H1 (cell line): ENCODE measurements around the gene RNF41. TPM values are rescaled to one million over a fixed set of nuclear protein-coding genes. Genes with fewer than 3 reads are reported as not detected.

Source experiments
- CTCF ChIA-PET: fragments of 300-600 bp; sonication (Branson Sonifier 250); formaldehyde crosslinking; loops from one replicate; lab custom pipeline; 2021; ENCODE audit not compliant: partially characterized antibody; lab: Charles Lee
- POLR2A ChIA-PET: fragments of 300-600 bp; sonication (Branson Sonifier 250); formaldehyde crosslinking; loops from one replicate; lab custom pipeline; 2021; ENCODE audit warnings: inconsistent platforms; ENCODE audit not compliant: partially characterized antibody; lab: Charles Lee
- DNase-seq, 2 experiments: peaks; one replicate each; pipeline versions ENCODE4 v3.0.0 to v3.0.0-alpha.2; 2010 to 2022; ENCODE audit warnings: low spot score in 2 of 2, low read depth in 1 of 2, mixed read lengths in 1 of 2
- FAIRE-seq: peaks from 2 replicates; lab custom pipeline; 2011; peaks lifted over from hg19 to GRCh38; lab: Jason Lieb, UNC
- H2AFZ ChIP-seq: 2 replicates; pipeline ENCODE4 v1.8.1; 2012; ENCODE audit warnings: low read length, inconsistent platforms
- H2AK5ac ChIP-seq: 2 replicates; pipeline ENCODE4 v1.6.1; 2013; ENCODE audit warnings: low read depth, low read length
- H2BK120ac ChIP-seq: replicated peaks from 2 replicates; pipeline ENCODE3; 2013; ENCODE audit warnings: low read depth, low read length, inconsistent platforms
- H2BK12ac ChIP-seq: 2 replicates; pipeline ENCODE4 v1.6.1; 2013; ENCODE audit warnings: low read depth, low read length
- H2BK15ac ChIP-seq: 2 replicates; pipeline ENCODE4 v1.6.1; 2013; ENCODE audit warnings: low read length
- H2BK20ac ChIP-seq: 2 replicates; pipeline ENCODE4 v1.6.1; 2013; ENCODE audit warnings: low read length
- H2BK5ac ChIP-seq: 2 replicates; pipeline ENCODE4 v1.6.1; 2013; ENCODE audit warnings: low read depth, low read length
- H3K14ac ChIP-seq: 2 replicates; pipeline ENCODE4 v1.6.1; 2013; ENCODE audit warnings: inconsistent platforms; ENCODE audit not compliant: insufficient read length
- H3K18ac ChIP-seq: 2 replicates; pipeline ENCODE4 v1.6.1; 2013; ENCODE audit warnings: low read length; ENCODE audit errors: extremely low read depth
- H3K23ac ChIP-seq: 2 replicates; pipeline ENCODE4 v1.6.1; 2013; ENCODE audit warnings: inconsistent platforms; ENCODE audit not compliant: insufficient read length
- H3K23me2 ChIP-seq: 2 replicates; pipeline ENCODE4 v1.6.1; 2013; ENCODE audit warnings: low read depth, low read length
- H3K27ac ChIP-seq: 2 replicates; pipeline ENCODE4 v1.6.1; 2011; ENCODE audit warnings: low read depth, low read length, inconsistent platforms
- H3K27me3 ChIP-seq, 4 experiments: replicated peaks in 1 of 4; 1 replicate in 1 of 4; 2 replicates in 3 of 4; pipeline versions ENCODE4 v1.6.1 to v1.8.1; 2011 to 2013; ENCODE audit warnings: low read length in 3 of 4, mild to moderate bottlenecking in 3 of 4, inconsistent platforms in 2 of 4, mixed read lengths in 2 of 4, moderate library complexity in 1 of 4; ENCODE audit not compliant: control insufficient read depth in 3 of 4, insufficient read depth in 3 of 4; ENCODE audit errors: extremely low read depth in 1 of 4
- H3K36me3 ChIP-seq, 4 experiments: 2 replicates each; pipeline versions ENCODE4 v1.6.1 to v1.8.1; 2011 to 2013; ENCODE audit warnings: mild to moderate bottlenecking in 4 of 4, low read length in 3 of 4, moderate library complexity in 2 of 4, control low read depth in 1 of 4, inconsistent platforms in 1 of 4; ENCODE audit not compliant: insufficient read depth in 4 of 4, control insufficient read depth in 2 of 4
- H3K4ac ChIP-seq: replicated peaks from 2 replicates; pipeline ENCODE3; 2013; ENCODE audit warnings: low read length, low read depth, mixed read lengths, inconsistent platforms; ENCODE audit not compliant: insufficient read length
- H3K4me1 ChIP-seq, 4 experiments: replicated peaks in 1 of 4; 1 replicate in 1 of 4; 2 replicates in 3 of 4; pipeline versions ENCODE4 v1.6.1 to v1.8.1; 2011 to 2013; ENCODE audit warnings: low read length in 3 of 4, inconsistent platforms in 2 of 4, mixed read lengths in 1 of 4; ENCODE audit not compliant: insufficient read depth in 4 of 4, control insufficient read depth in 3 of 4
- H3K4me2 ChIP-seq, 2 experiments: 2 replicates each; pipeline versions ENCODE4 v1.6.1 to v1.8.1; 2011 to 2013; ENCODE audit warnings: low read depth in 2 of 2, low read length in 2 of 2, control low read depth in 1 of 2, inconsistent platforms in 1 of 2, mild to moderate bottlenecking in 1 of 2; ENCODE audit not compliant: insufficient read depth in 1 of 2
- H3K4me3 ChIP-seq, 4 experiments: fragments of 200-600, 300-600 bp in 1 of 4; sonication (generic), shearing (Covaris generic), sonication (Bioruptor Twin) in 1 of 4; 2 replicates each; pipeline versions ENCODE4 v1.5.1 to v1.8.1; 2011 to 2016; ENCODE audit warnings: low read length in 4 of 4, low read depth in 3 of 4, control low read depth in 2 of 4, inconsistent platforms in 2 of 4, mild to moderate bottlenecking in 2 of 4, mixed read lengths in 1 of 4, moderate library complexity in 1 of 4; ENCODE audit not compliant: insufficient read depth in 2 of 4; ENCODE audit errors: extremely low read depth in 1 of 4
- H3K56ac ChIP-seq: replicated peaks from 2 replicates; pipeline ENCODE3; 2013; ENCODE audit warnings: low read depth, mild to moderate bottlenecking, mixed read lengths, low read length, inconsistent platforms; ENCODE audit not compliant: insufficient read length
- H3K79me1 ChIP-seq: 2 replicates; pipeline ENCODE4 v1.6.1; 2013; ENCODE audit warnings: low read depth, low read length, control low read depth
- H3K79me2 ChIP-seq, 2 experiments: 2 replicates each; pipeline versions ENCODE4 v1.6.1 to v1.8.1; 2012 to 2013; ENCODE audit warnings: low read length in 2 of 2, mild to moderate bottlenecking in 2 of 2, inconsistent platforms in 1 of 2; ENCODE audit not compliant: insufficient read depth in 2 of 2, control insufficient read depth in 1 of 2
- H3K9ac ChIP-seq, 4 experiments: replicated peaks in 1 of 4; 1 replicate in 1 of 4; 2 replicates in 3 of 4; pipeline versions ENCODE4 v1.6.1 to v1.8.1; 2011 to 2013; ENCODE audit warnings: low read depth in 3 of 4, low read length in 3 of 4, control low read depth in 2 of 4, mild to moderate bottlenecking in 2 of 4, moderate library complexity in 2 of 4, inconsistent platforms in 1 of 4; ENCODE audit errors: extremely low read depth in 1 of 4
- H3K9me3 ChIP-seq, 2 experiments: 2 replicates each; pipeline versions ENCODE4 v1.6.1 to v1.8.1; 2012 to 2013; ENCODE audit warnings: mild to moderate bottlenecking in 2 of 2, moderate library complexity in 2 of 2, control low read depth in 1 of 2, inconsistent platforms in 1 of 2, low read depth in 1 of 2, low read length in 1 of 2, mixed read lengths in 1 of 2; ENCODE audit not compliant: insufficient read depth in 2 of 2
- H4K20me1 ChIP-seq, 2 experiments: replicated peaks in 1 of 2; 2 replicates each; pipeline versions ENCODE3 to v1.8.1; 2011 to 2013; ENCODE audit warnings: inconsistent platforms in 2 of 2, low read length in 2 of 2, mild to moderate bottlenecking in 1 of 2; ENCODE audit not compliant: insufficient read depth in 2 of 2, control insufficient read depth in 1 of 2
- H4K5ac ChIP-seq: 2 replicates; pipeline ENCODE4 v1.6.1; 2013; ENCODE audit warnings: low read length, low read depth, mixed read lengths, inconsistent platforms; ENCODE audit not compliant: insufficient read length
- H4K8ac ChIP-seq: 2 replicates; pipeline ENCODE4 v1.8.0; 2013; ENCODE audit warnings: mild to moderate bottlenecking, moderate library complexity, low read length, inconsistent platforms; ENCODE audit not compliant: insufficient read depth; ENCODE audit errors: extremely low read depth
- H4K91ac ChIP-seq: replicated peaks from 2 replicates; pipeline ENCODE3; 2013; ENCODE audit warnings: low read length, mixed read lengths, inconsistent platforms; ENCODE audit not compliant: insufficient read length
- POLR2A ChIP-seq, 2 experiments: IDR thresholded peaks; 1 replicate in 1 of 2; 2 replicates in 1 of 2; pipeline ENCODE4 v1.6.1; 2011; ENCODE audit warnings: low read depth in 2 of 2, low read length in 2 of 2, mild to moderate bottlenecking in 2 of 2; ENCODE audit errors: control extremely low read depth in 1 of 2
- POU5F1 ChIP-seq: IDR thresholded peaks from 2 replicates; pipeline ENCODE4 v1.6.1; 2011; ENCODE audit warnings: low read depth, mild to moderate bottlenecking, low read length, moderate library complexity
- RNF2 ChIP-seq: fragments of 200-900, 300-1000 bp; sonication (generic); IDR thresholded peaks from 2 replicates; pipeline ENCODE4 v1.7.1; 2016; ENCODE audit warnings: borderline replicate concordance, low read depth, mild to moderate bottlenecking, antibody characterized with exemption, low read length; ENCODE audit not compliant: poor library complexity, severe bottlenecking; ENCODE audit errors: missing control alignments
- WGBS, 2 experiments: shearing (Covaris generic) in 1 of 2; methylation state at CpG; one replicate each; pipeline versions ENCODE4 v1.1.6 to v1.1.7; 2013 to 2015; ENCODE audit warnings: low lambda C conversion rate in 2 of 2, mixed read lengths in 2 of 2, inconsistent platforms in 1 of 2, low coverage in 1 of 2, missing lambda C conversion rate in 1 of 2; ENCODE audit not compliant: insufficient replicate concordance in 2 of 2, insufficient coverage in 1 of 2, insufficient read length in 1 of 2; ENCODE audit errors: extremely low coverage in 1 of 2, missing lambda C conversion rate in 1 of 2; 5-methylcytosine and 5-hydroxymethylcytosine counted together
- polyA plus RNA-seq, 7 experiments: library from polyadenylated mRNA; depleted of rRNA in 3 of 7; stranded (reverse) in 5 of 7; unstranded in 2 of 7; fragments of >200 nt in 5 of 7; fragments of 200-250 nt in 2 of 7; gene quantifications; 1 replicate in 5 of 7; 2 replicates in 1 of 7; 4 replicates in 1 of 7; pipeline versions ENCODE4 v1.2.1 to v1.2.3, GENCODE V29; 2011 to 2013; ENCODE audit warnings: missing spikeins in 2 of 7, mixed read lengths in 2 of 7
- total RNA-seq: library from RNA; stranded (reverse); fragmentation: NEBNext Ultra II Directional; extraction: Animal tissue kit (Norgen Biotek cat#: 25700); gene quantifications from 2 replicates; pipeline ENCODE4 v1.2.1, GENCODE V29; 2021

Gene RNF41
- total and polyA plus RNA-seq, 2 of the 8 experiments (the other 6 are each of a cell fraction or from before 2014, with no cell fraction given): 55.5 to 98.6 TPM

GRCh38 chr12:56172839-56173238 lies 48.9 kb downstream of the RNF41 start:
- Histone ChIP-seq H2BK5ac (no peak overlapping the region), H3K18ac (no peak overlapping the region), H4K91ac (no peak overlapping the region), H3K23ac (no peak overlapping the region), H4K20me1 (peaks cover 0 to 2% of the 10 kb centered on the region in 2 experiments), H4K5ac (no peak overlapping the region), H2BK12ac (no peak overlapping the region), H3K14ac (no peak overlapping the region), H3K27me3 (no peaks in the 10 kb centered on the region), H3K4ac (no peak overlapping the region), H2AFZ (no peak overlapping the region), H2BK15ac (no peak overlapping the region), H3K4me1 (no peaks in the 10 kb centered on the region), H2BK120ac (no peak overlapping the region), H2BK20ac (no peak overlapping the region), H3K79me1 (no peaks in the 10 kb centered on the region), H3K56ac (no peak overlapping the region), H2AK5ac (no peak overlapping the region), H3K4me3 (no peak overlapping the region), H3K79me2 (no peaks in the 10 kb centered on the region), H3K27ac (no peak overlapping the region), H3K4me2 (no peak overlapping the region), H3K9ac (no peak overlapping the region), H4K8ac (no peak overlapping the region; the same call in 1 of the 2 replicates), H3K36me3 (peaks cover 42 to 83% (median 72%) of the 10 kb centered on the region in 4 experiments), H3K9me3 (no peaks in the 10 kb centered on the region), H3K23me2 (no peaks in the 10 kb centered on the region; the same call in 1 of the 2 replicates)
- POLR2A ChIA-PET: interaction anchor here (0.7 to 26.3 kb wide), 10 partner anchors 12 to 96 kb away, joined by 3 to 656 read pairs (median 4); partner anchors contain the start of genes MYL6, RNF41 and SMARCC2
- WGBS, 2 experiments: 95% methylated on average over 7 of the region's 7 CpGs; no CpG with 5 or more reads in 1 of the 2 experiments
- FAIRE-seq (no peak), DNase-seq (no peak)
- TF ChIP-seq RNF2 (no peak), POLR2A (IDR thresholded peaks at IDR 0.05; ENCODE audit: control extremely low read depth in 1 of 2, low read depth in 2 of 2, low read length in 2 of 2) (no peak), POU5F1 (no peak)
- CTCF ChIA-PET: interaction anchor here (1.2 to 2.0 kb wide), 3 partner anchors 12 to 53 kb away, joined by 3 to 5 read pairs (median 3); no protein-coding TSS in a partner anchor
